NB4 (cell line): ENCODE measurements around the gene CEP68.

Source experiments
- POLR2A ChIP-seq: IDR thresholded peaks from 2 replicates; pipeline ENCODE4 v1.6.1; 2011; ENCODE audit warnings: mild to moderate bottlenecking; ENCODE audit not compliant: insufficient read length; ENCODE audit errors: extremely low read depth
- TF ChIP-seq, protein P1 (sequence below): IDR thresholded peaks from one replicate; pipeline ENCODE4 v1.5.1; 2012; ENCODE audit warnings: low read depth, low read length
- TF ChIP-seq, protein P2 (sequence below): IDR thresholded peaks from 2 replicates; pipeline ENCODE4 v1.6.1; 2011; ENCODE audit warnings: low read depth, low read length

DNA sequence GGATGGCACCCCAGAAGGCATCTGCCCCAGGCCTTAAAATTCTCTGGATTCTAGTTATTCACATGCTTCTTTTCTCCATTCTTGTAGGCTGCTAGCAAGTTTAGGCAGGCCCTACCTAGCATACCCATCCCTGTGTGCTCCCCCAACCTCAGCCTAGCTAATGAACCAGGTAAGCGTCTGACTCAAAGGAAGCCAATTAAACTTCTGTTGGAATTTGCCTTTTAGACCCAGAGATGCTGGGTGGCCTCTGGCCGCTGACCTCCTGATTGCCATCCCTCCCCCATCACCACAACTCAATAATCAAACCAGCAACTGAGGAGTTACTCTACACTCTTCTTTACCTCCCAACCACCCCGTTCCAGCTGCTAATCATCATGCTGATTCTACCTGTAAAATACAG lies 19.0 kb upstream of the CEP68 start:
- TF ChIP-seq, protein P1, sequence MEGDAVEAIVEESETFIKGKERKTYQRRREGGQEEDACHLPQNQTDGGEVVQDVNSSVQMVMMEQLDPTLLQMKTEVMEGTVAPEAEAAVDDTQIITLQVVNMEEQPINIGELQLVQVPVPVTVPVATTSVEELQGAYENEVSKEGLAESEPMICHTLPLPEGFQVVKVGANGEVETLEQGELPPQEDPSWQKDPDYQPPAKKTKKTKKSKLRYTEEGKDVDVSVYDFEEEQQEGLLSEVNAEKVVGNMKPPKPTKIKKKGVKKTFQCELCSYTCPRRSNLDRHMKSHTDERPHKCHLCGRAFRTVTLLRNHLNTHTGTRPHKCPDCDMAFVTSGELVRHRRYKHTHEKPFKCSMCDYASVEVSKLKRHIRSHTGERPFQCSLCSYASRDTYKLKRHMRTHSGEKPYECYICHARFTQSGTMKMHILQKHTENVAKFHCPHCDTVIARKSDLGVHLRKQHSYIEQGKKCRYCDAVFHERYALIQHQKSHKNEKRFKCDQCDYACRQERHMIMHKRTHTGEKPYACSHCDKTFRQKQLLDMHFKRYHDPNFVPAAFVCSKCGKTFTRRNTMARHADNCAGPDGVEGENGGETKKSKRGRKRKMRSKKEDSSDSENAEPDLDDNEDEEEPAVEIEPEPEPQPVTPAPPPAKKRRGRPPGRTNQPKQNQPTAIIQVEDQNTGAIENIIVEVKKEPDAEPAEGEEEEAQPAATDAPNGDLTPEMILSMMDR: no peak
- no peak for TF ChIP-seq POLR2A
- TF ChIP-seq, protein P2, sequence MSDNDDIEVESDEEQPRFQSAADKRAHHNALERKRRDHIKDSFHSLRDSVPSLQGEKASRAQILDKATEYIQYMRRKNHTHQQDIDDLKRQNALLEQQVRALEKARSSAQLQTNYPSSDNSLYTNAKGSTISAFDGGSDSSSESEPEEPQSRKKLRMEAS: no peak
